CD14-positive monocyte (primary cell): ENCODE data around the gene FAM117A. TPM values are rescaled to one million over a fixed set of nuclear protein-coding genes. Genes with fewer than 3 reads are reported as not detected.

ENCODE experiments used
- DNase-seq, 3 donors: peaks; one replicate each; pipeline ENCODE4 v3.0.0-alpha.2; 2011 to 2022
- H2AFZ ChIP-seq: 2 replicates; pipeline ENCODE4 v1.6.0; 2012; ENCODE audit warnings: mild to moderate bottlenecking, low read depth, low read length, inconsistent platforms; ENCODE audit not compliant: insufficient read depth, poor library complexity, severe bottlenecking
- H3K27ac ChIP-seq, 2 donors: 1 replicate in 1 of 2; 2 replicates in 1 of 2; pipeline ENCODE4 v1.5.1; 2012 to 2013; ENCODE audit warnings: low read length in 2 of 2, control low read depth in 1 of 2, inconsistent platforms in 1 of 2, low read depth in 1 of 2, mild to moderate bottlenecking in 1 of 2
- H3K27me3 ChIP-seq, 2 donors: one replicate each; pipeline versions ENCODE4 v1.6.0 to v1.6.1; 2011 to 2013; ENCODE audit warnings: low read length in 2 of 2; ENCODE audit not compliant: control insufficient read depth in 2 of 2, insufficient read depth in 2 of 2
- H3K36me3 ChIP-seq, 2 donors: replicated peaks in 1 of 2; 1 replicate in 1 of 2; 2 replicates in 1 of 2; pipeline versions ENCODE4 v1.5.1 to v1.6.1; 2012 to 2013; ENCODE audit warnings: low read length in 2 of 2, control low read depth in 1 of 2, inconsistent platforms in 1 of 2, mild to moderate bottlenecking in 1 of 2; ENCODE audit not compliant: insufficient read depth in 2 of 2, control insufficient read depth in 1 of 2
- H3K4me1 ChIP-seq, 2 donors: 1 replicate in 1 of 2; 2 replicates in 1 of 2; pipeline versions ENCODE4 v1.5.1 to v1.6.1; 2012 to 2013; ENCODE audit warnings: low read length in 2 of 2, control low read depth in 1 of 2, inconsistent platforms in 1 of 2, mild to moderate bottlenecking in 1 of 2, moderate library complexity in 1 of 2; ENCODE audit not compliant: insufficient read depth in 2 of 2, control insufficient read depth in 1 of 2
- H3K4me2 ChIP-seq: replicated peaks from 2 replicates; pipeline ENCODE3; 2012; ENCODE audit warnings: low read length, moderate library complexity, mild to moderate bottlenecking; ENCODE audit not compliant: poor library complexity, severe bottlenecking; ENCODE audit errors: extremely low read depth
- H3K4me3 ChIP-seq, 3 experiments: fragments of 200-600 bp in 1 of 3; sonication (generic) in 1 of 3; replicated peaks in 1 of 3; 1 replicate in 2 of 3; 2 replicates in 1 of 3; pipeline ENCODE4 v1.5.1; 2011 to 2013; ENCODE audit warnings: low read length in 3 of 3, mild to moderate bottlenecking in 3 of 3, control low read depth in 2 of 3, low read depth in 2 of 3, inconsistent platforms in 1 of 3, moderate library complexity in 1 of 3
- H3K79me2 ChIP-seq: 2 replicates; pipeline ENCODE4 v1.6.0; 2012; ENCODE audit warnings: mild to moderate bottlenecking, control low read depth, inconsistent platforms, low read length, moderate library complexity; ENCODE audit not compliant: insufficient read depth
- H3K9ac ChIP-seq: 2 replicates; pipeline ENCODE4 v1.6.0; 2017; ENCODE audit warnings: low read length, mild to moderate bottlenecking; ENCODE audit not compliant: insufficient read depth, poor library complexity, severe bottlenecking
- H3K9me3 ChIP-seq, 2 donors: replicated peaks in 1 of 2; 1 replicate in 1 of 2; 2 replicates in 1 of 2; pipeline versions ENCODE4 v1.5.1 to v1.6.1; 2012 to 2013; ENCODE audit warnings: low read length in 2 of 2, control low read depth in 1 of 2; ENCODE audit not compliant: control insufficient read depth in 1 of 2, insufficient read depth in 1 of 2
- H4K20me1 ChIP-seq: 2 replicates; pipeline ENCODE4 v1.6.0; 2012; ENCODE audit warnings: mild to moderate bottlenecking, low read length, control low read depth, moderate library complexity; ENCODE audit not compliant: insufficient read depth
- H3K27ac Mint-ChIP-seq, 7 donors: one replicate each; pipeline ENCODE4 v1.8.0; 2020; ENCODE audit warnings: mild to moderate bottlenecking in 7 of 7, mixed read lengths in 7 of 7, moderate library complexity in 6 of 7, inconsistent platforms in 2 of 7
- H3K27me3 Mint-ChIP-seq, 3 donors: one replicate each; pipeline ENCODE4 v1.8.0; 2021 to 2022; ENCODE audit warnings: low read depth in 3 of 3, mild to moderate bottlenecking in 3 of 3, mixed read lengths in 3 of 3, moderate library complexity in 3 of 3, inconsistent platforms in 1 of 3
- H3K36me3 Mint-ChIP-seq, 2 donors: one replicate each; pipeline ENCODE4 v1.8.0; 2020; ENCODE audit warnings: mixed read lengths in 2 of 2, inconsistent platforms in 1 of 2, mild to moderate bottlenecking in 1 of 2
- H3K4me1 Mint-ChIP-seq: one replicate; pipeline ENCODE4 v1.8.0; 2020; ENCODE audit warnings: mild to moderate bottlenecking, mixed read lengths
- H3K4me3 Mint-ChIP-seq, 2 donors: one replicate each; pipeline ENCODE4 v1.8.0; 2020; ENCODE audit warnings: mild to moderate bottlenecking in 2 of 2, mixed read lengths in 2 of 2, moderate library complexity in 1 of 2
- H3K9me3 Mint-ChIP-seq, 7 donors: one replicate each; pipeline ENCODE4 v1.8.0; 2020 to 2022; ENCODE audit warnings: mixed read lengths in 7 of 7, mild to moderate bottlenecking in 6 of 7, moderate library complexity in 6 of 7, inconsistent platforms in 2 of 7
- WGBS: methylation state at CpG from one replicate; pipeline ENCODE4 v1.1.5; 2013; ENCODE audit warnings: missing lambda C conversion rate; ENCODE audit not compliant: insufficient coverage; 5-methylcytosine and 5-hydroxymethylcytosine counted together
- intact Hi-C, 2 donors: fragments of 100-400 bp; cut with micrococcal nuclease; formaldehyde crosslinking; loops; one replicate each; pipeline versions ENCODE4 v1.15.0 to v1.15.1; 2023
- polyA plus RNA-seq, 3 donors: library from polyadenylated mRNA; depleted of rRNA in 1 of 3; unstranded in 2 of 3; stranded (reverse) in 1 of 3; fragments of 300-500 nt in 2 of 3; fragments of >200 nt in 1 of 3; fragmentation: Illumina TruSeq in 2 of 3; gene quantifications; 1 replicate in 2 of 3; 2 replicates in 1 of 3; pipeline ENCODE4 v1.2.3, GENCODE V29; 2012 to 2021
- TF ChIP-seq, protein P1 (sequence below): fragments of 200-600 bp; IDR thresholded peaks from one replicate; pipeline ENCODE4 v1.8.0; 2022; ENCODE audit warnings: antibody characterized with exemption, mild to moderate bottlenecking

FAM117A gene
- polyA plus RNA-seq, 3 donors, result 11.8 to 34.9 (median 17.9) TPM

DNA sequence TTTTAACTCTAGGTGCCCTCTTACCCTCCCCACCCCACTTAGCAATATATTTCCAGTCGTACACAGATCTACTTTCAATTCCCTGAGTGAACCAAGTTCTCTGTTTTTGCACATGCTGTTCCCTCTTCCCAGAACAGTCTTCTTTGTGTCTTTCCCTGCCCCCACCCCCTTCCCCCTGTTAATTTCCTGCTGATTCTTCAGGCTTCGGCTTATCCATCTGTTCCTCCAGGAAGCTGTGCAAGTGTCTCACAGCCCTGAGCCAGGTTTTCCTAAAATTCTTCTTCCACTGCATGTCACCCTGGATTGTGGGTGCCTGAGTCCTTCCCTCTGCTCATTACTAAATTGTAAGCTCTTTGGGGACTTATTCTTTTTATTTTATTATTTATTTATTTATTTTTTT, 73.7 kb downstream of the FAM117A start:
- TF ChIP-seq, protein P1, sequence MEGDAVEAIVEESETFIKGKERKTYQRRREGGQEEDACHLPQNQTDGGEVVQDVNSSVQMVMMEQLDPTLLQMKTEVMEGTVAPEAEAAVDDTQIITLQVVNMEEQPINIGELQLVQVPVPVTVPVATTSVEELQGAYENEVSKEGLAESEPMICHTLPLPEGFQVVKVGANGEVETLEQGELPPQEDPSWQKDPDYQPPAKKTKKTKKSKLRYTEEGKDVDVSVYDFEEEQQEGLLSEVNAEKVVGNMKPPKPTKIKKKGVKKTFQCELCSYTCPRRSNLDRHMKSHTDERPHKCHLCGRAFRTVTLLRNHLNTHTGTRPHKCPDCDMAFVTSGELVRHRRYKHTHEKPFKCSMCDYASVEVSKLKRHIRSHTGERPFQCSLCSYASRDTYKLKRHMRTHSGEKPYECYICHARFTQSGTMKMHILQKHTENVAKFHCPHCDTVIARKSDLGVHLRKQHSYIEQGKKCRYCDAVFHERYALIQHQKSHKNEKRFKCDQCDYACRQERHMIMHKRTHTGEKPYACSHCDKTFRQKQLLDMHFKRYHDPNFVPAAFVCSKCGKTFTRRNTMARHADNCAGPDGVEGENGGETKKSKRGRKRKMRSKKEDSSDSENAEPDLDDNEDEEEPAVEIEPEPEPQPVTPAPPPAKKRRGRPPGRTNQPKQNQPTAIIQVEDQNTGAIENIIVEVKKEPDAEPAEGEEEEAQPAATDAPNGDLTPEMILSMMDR, result no peak
- Mint-ChIP-seq H3K27me3 (peaks cover 1 to 6% (median 6%) of the 10 kb centered on the region in 3 donors), H3K27ac (peak overlapping the region in 1 of 7 donors; percentile 74), H3K4me1 (peaks cover 34% of the 10 kb centered on the region), H3K9me3 (no peaks in the 10 kb centered on the region), H3K4me3 (no peak overlapping the region), H3K36me3 (no peaks in the 10 kb centered on the region)
- H3K36me3 ChIP-seq, result no peaks in the 10 kb centered on the region
- 13% methylated on average over 2 of the region's 2 CpGs for WGBS
- intact Hi-C loops, result loop anchor here in 1 of 2 donors (10.0 kb wide), 1 partner anchor 75 kb away; no protein-coding TSS in a partner anchor
- H3K4me3 ChIP-seq, result no peak overlapping the region
- H3K27me3 ChIP-seq, result no peaks in the 10 kb centered on the region
- H2AFZ ChIP-seq, result no peak overlapping the region
- no peaks in the 10 kb centered on the region for H3K79me2 ChIP-seq
- H3K9ac ChIP-seq, result no peak overlapping the region
- H3K4me2 ChIP-seq, result no peak overlapping the region
- H3K9me3 ChIP-seq, result no peaks in the 10 kb centered on the region
- no peaks in the 10 kb centered on the region for H4K20me1 ChIP-seq
- no peak overlapping the region for H3K27ac ChIP-seq
- DNase-seq, result no peak
- peaks cover 34% of the 10 kb centered on the region in 2 donors for H3K4me1 ChIP-seq

DNA sequence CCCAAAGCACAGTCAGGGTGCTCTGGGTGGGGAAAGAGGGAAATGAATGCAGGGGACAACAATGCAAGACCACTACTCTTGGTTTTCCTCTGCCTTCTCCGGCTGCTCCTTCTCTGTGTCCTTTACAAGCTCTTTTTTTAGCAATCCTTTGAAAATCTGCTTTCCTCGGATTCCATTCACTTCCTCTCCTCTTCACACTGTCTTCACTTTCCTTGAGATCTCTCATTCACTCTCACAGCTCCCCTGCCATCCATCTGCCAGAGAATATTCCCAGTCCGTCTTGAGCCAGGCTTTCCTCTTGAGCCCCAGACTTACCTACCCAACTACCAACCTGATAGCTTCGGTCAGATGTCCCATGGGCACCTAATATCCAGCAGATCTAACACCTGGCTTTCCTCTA, 75.1 kb downstream of the FAM117A start:
- no peaks in the 10 kb centered on the region for H3K27me3 ChIP-seq
- TF ChIP-seq, protein P1, result no peak
- no peak overlapping the region for H2AFZ ChIP-seq
- no peaks in the 10 kb centered on the region for H4K20me1 ChIP-seq
- peaks cover 32% of the 10 kb centered on the region in 2 donors for H3K4me1 ChIP-seq
- no peak overlapping the region for H3K4me3 Mint-ChIP-seq
- H3K9ac ChIP-seq, result no peak overlapping the region
- no peaks in the 10 kb centered on the region for H3K36me3 ChIP-seq
- H3K27ac Mint-ChIP-seq, result peak overlapping the region in 5 of 7 donors; percentile 10 to 60 (median 25)
- no peaks in the 10 kb centered on the region for H3K79me2 ChIP-seq
- peak in 1 of 3 donors; percentile 16 for DNase-seq
- WGBS, result 75% methylated on average over 4 of the region's 4 CpGs
- no peaks in the 10 kb centered on the region for H3K9me3 Mint-ChIP-seq
- peak overlapping the region; percentile 64 for H3K4me2 ChIP-seq
- H3K36me3 Mint-ChIP-seq, result no peaks in the 10 kb centered on the region
- no peaks in the 10 kb centered on the region for H3K9me3 ChIP-seq
- no peak overlapping the region for H3K4me3 ChIP-seq
- peaks cover 30% of the 10 kb centered on the region for H3K4me1 Mint-ChIP-seq
- intact Hi-C loops, result no loop called here
- peak overlapping the region in 1 of 2 donors; percentile 1 for H3K27ac ChIP-seq
- H3K27me3 Mint-ChIP-seq, result peaks cover 1 to 5% (median 4%) of the 10 kb centered on the region in 3 donors
